ENCODE results near the gene RALGPS1. TPM values are rescaled to one million over a fixed set of nuclear protein-coding genes. Genes with fewer than 3 reads are reported as not detected.

Gene RALGPS1
- total RNA-seq, 2 donors from 2014 or later = 9.7 to 17.7 TPM

- Histone ChIP-seq H3K4me1 (peaks cover 0 to 44% of the 10 kb centered on the region in 2 donors), H3K9me3 (no peaks in the 10 kb centered on the region), H3K4me3 (no peak overlapping the region), H3K27ac (peak overlapping the region; percentile 42 to 61), H3K36me3 (no peaks in the 10 kb centered on the region), H3K27me3 (no peaks in the 10 kb centered on the region)
- DNase-seq (ENCODE audit: low spot score) = no peak
- no peak for TF ChIP-seq CTCF (IDR thresholded peaks at IDR 0.05)
These were observed 185.1 kb downstream of the RALGPS1 start for GRCh38 chr9:127099664-127100063.

DNA sequence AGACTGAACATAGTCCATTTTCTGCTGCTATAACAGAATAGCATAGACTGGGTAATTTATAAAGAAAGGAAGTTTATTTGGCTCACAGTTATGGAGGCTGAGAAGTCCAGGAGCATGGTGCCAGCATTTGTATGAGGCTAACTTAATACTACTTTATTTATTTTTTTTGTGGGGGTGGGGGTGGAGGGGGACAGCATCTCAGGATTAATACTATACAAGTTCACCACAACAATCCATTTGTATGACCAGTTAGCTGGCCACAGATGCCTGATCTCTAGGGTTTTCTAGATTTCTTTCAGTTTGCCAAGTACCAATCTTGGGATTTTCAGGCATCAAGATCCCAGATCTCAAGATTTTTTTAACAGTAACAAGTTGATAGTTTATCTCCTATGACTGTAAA is 187.6 kb downstream of the RALGPS1 start:
- Histone ChIP-seq H3K36me3 (no peaks in the 10 kb centered on the region), H3K27me3 (no peaks in the 10 kb centered on the region), H3K4me3 (no peak overlapping the region), H3K27ac (no peak overlapping the region), H3K4me1 (peaks cover 0 to 51% of the 10 kb centered on the region in 2 donors), H3K9me3 (no peaks in the 10 kb centered on the region)
- TF ChIP-seq CTCF (IDR thresholded peaks at IDR 0.05) = no peak
- DNase-seq (ENCODE audit: low spot score) = no peak

DNA sequence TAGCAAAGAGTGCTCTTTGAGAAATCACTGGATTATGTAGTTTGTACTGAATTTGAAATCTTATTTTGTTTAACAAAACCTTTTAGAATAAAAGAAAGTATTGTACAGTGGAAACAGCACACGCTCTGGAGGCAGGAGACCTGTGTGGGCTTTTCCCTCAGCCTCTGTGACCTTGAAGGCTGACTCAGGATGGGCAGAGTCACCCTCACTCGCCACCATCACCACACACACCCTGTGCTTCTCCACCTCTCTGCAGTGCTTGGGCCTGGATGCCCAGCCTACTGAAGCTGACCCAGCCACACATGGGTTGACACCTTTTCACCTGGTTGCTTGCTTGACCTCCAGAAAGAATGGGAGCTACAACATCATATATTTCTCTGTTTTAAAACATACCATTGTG is 188.2 kb downstream of the RALGPS1 start:
- Histone ChIP-seq H3K27me3 (no peaks in the 10 kb centered on the region), H3K4me3 (no peak overlapping the region), H3K27ac (no peak overlapping the region), H3K36me3 (peaks cover 2% of the 10 kb centered on the region), H3K9me3 (no peaks in the 10 kb centered on the region), H3K4me1 (peaks cover 0 to 54% of the 10 kb centered on the region in 2 donors)
- no peak for TF ChIP-seq CTCF (IDR thresholded peaks at IDR 0.05)
- no peak for DNase-seq (ENCODE audit: low spot score)

GRCh38 chr9:127104581-127105311 is 190.2 kb downstream of the RALGPS1 start:
- Histone ChIP-seq H3K4me3 (no peak overlapping the region), H3K36me3 (peaks cover 10% of the 10 kb centered on the region), H3K4me1 (peaks cover 0 to 57% of the 10 kb centered on the region in 2 donors), H3K27me3 (no peaks in the 10 kb centered on the region), H3K9me3 (no peaks in the 10 kb centered on the region), H3K27ac (peak overlapping the region in 1 of 2 donors; percentile 67)
- TF ChIP-seq CTCF (IDR thresholded peaks at IDR 0.05) = no peak
- no peak for DNase-seq (ENCODE audit: low spot score)

DNA sequence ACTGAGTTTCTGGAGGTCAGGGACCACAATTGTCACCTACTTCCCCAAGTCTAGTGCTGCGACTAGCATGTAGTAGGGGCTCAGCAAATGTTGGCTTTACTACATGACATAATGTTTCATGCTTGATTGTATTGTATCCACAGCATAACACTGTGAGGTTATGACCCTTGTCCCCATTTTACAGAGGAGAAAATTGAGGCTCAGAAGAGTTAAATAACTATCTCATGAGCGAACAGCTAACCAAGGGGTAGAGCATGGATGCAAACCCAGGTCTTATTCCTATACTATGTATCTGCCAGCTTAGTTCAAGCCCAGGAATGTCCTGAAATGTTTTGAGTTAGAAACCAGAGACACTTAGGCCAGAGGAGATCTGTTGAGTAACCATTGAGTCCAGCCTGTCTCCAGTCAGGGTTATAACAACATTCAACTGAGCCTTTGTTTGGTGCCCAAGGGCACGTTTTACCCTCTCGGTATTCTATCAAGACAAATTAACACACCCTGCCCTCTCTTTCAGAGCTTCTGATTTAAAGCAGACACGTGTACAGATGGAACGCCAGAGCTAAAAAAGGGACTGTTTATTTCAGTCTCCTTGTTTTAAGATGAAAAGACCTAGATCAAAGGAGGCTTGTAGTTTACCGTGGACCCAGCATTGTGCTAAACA is 191.4 kb downstream of the RALGPS1 start:
- H3K27ac ChIP-seq = no peak overlapping the region
- H3K36me3 ChIP-seq = peaks cover 10% of the 10 kb centered on the region
- no peaks in the 10 kb centered on the region for H3K9me3 ChIP-seq
- no peak for DNase-seq (ENCODE audit: low spot score)
- TF ChIP-seq CTCF (IDR thresholded peaks at IDR 0.05) = no peak
- H3K4me3 ChIP-seq = no peak overlapping the region
- H3K27me3 ChIP-seq = no peaks in the 10 kb centered on the region
- H3K4me1 ChIP-seq = peaks cover 0 to 61% of the 10 kb centered on the region in 2 donors

All from right atrium auricular region (tissue), 2 donors.